ENCODE data around the gene APOBR. TPM values are rescaled to one million over a fixed set of nuclear protein-coding genes. Genes with fewer than 3 reads are reported as not detected.
A peak's percentile ranks its signal among the peaks of the same experiment; 100 is the strongest.

The APOBR gene
- total and polyA plus RNA-seq, 7 experiments from 2014 or later, result 0.22 to 28.8 (median 4.5) TPM

DNA sequence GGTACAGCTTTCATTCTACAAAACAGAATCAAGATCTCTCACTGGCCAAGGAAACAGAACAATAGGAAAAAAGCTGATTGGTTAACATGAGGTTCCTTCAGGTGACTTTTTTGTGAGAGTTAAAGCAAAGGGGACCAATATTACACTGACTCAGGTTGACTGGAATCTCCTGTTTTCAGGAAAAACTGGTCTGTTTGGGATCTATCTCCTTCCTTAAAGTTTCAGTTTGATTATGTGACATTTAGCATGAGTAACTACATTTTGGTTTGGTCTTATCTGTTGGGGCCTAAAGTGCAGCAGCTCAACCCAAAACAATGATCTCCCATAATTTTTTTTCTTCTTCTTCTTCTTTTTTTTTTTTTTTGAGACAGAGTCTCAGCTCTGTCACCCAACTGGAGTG is 34.7 kb downstream of the APOBR start:
- Histone ChIP-seq H3K9me3 (ENCODE audit: control insufficient read depth in 2 of 3, low read length in 3 of 3) (no peaks in the 10 kb centered on the region), H3K27me3 (ENCODE audit: control insufficient read depth in 2 of 2, insufficient read depth in 2 of 2, low read length in 2 of 2) (no peaks in the 10 kb centered on the region), H3K4me1 (ENCODE audit: control insufficient read depth in 2 of 2, insufficient read depth in 2 of 2, low read length in 2 of 2) (peaks cover 3 to 10% of the 10 kb centered on the region in 2 donors), H3K27ac (ENCODE audit: low read depth, low read length) (no peak overlapping the region), H3K4me3 (ENCODE audit: low read length) (no peak overlapping the region), H3K36me3 (ENCODE audit: control insufficient read depth in 2 of 3, insufficient read depth in 3 of 3, low read length in 3 of 3) (no peaks in the 10 kb centered on the region)
- Mint-ChIP-seq H3K27ac (no peak overlapping the region), H3K36me3 (peaks cover 0 to 2% (median 0%) of the 10 kb centered on the region in 5 donors), H3K27me3 (no peaks in the 10 kb centered on the region), H3K9me3 (peaks cover 0 to under 1% (median 0%) of the 10 kb centered on the region in 11 donors), H3K4me1 (peaks cover under 1 to 30% (median 24%) of the 10 kb centered on the region in 7 donors), H3K4me3 (no peak overlapping the region)
- ChIA-PET POLR2A (interaction anchor here (1.0 to 1.1 kb wide), 2 partner anchors 35 kb away, joined by 3 to 5 read pairs; partner anchors contain the start of gene APOBR), CTCF (interaction anchor here (0.7 to 1.3 kb wide), 2 partner anchors 12 to 15 kb away, joined by 3 read pairs; no protein-coding TSS in a partner anchor)
- intact Hi-C loops (cut with micrococcal nuclease), result no loop called here
- ATAC-seq (no peak), DNase-seq (no peak)

DNA sequence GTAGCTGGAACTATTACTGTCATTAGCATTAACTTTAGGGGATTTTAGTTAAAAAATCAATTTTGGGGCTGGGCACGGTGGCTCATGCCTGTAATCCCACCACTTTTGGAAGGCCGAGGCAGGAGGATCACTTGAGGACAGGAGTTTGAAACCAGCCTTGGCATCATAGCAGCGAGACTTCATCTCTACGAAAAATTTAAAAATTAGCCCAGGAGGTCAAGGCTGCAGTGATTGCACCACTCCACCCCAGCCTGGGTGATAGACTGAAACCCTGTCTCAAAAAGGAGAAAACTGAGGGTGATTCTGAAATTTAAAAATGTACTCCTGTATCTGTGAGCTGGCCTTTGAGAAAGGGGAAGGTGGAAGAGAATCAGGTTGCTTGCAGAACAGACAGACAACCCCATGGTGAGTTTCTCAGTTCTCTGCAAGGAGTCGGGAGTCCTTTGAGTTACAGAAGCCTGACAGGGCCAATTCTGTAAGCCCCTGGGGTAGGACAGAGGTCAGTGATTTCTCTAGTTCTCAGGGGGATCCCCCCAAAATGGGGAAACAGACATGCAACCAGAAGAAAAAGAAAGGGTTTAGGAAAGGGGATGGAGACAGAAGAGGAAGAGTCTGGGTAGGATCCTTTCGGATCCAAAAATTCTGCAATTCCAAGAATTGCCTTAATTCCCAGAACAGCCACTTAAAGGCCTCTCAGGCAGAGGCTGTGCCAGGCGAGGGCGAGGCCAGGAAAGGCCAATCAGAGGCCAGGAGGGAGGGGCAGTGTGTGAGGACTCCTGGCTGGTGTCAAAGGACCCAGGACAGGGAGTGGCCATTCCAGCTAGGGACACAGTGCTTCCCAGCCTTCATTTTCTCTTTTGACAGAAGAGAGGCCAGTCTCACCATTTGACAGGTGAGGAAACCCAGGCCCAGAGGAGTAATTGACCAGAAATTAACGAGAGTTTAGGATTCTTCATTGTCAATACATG is 37.6 kb downstream of the APOBR start:
- no peak overlapping the region for H3K4me3 ChIP-seq (ENCODE audit: low read length)
- peaks cover 18 to 48% (median 38%) of the 10 kb centered on the region in 7 donors for H3K4me1 Mint-ChIP-seq
- H3K27me3 Mint-ChIP-seq, result no peaks in the 10 kb centered on the region
- H3K9me3 Mint-ChIP-seq, result peaks cover 0 to 4% (median 0%) of the 10 kb centered on the region in 11 donors
- ChIA-PET POLR2A (interaction anchor here (0.7 to 3.4 kb wide), 3 partner anchors 11 to 39 kb away, joined by 3 to 72 read pairs (median 3); partner anchors contain the start of genes APOBR and CLN3), CTCF (no interaction called here)
- H3K36me3 ChIP-seq (ENCODE audit: control insufficient read depth in 2 of 3, insufficient read depth in 3 of 3, low read length in 3 of 3), result no peaks in the 10 kb centered on the region
- H3K4me1 ChIP-seq (ENCODE audit: control insufficient read depth in 2 of 2, insufficient read depth in 2 of 2, low read length in 2 of 2), result peaks cover 19% of the 10 kb centered on the region in 2 donors
- peak overlapping the region in 7 of 9 donors; percentile 63 to 93 (median 66) for H3K27ac Mint-ChIP-seq
- peak overlapping the region in 1 of 10 donors; percentile 23 for H3K4me3 Mint-ChIP-seq
- intact Hi-C loops (cut with micrococcal nuclease), result no loop called here
- no peaks in the 10 kb centered on the region for H3K27me3 ChIP-seq (ENCODE audit: control insufficient read depth in 2 of 2, insufficient read depth in 2 of 2, low read length in 2 of 2)
- no peak for ATAC-seq
- DNase-seq, result no peak
- no peak overlapping the region for H3K27ac ChIP-seq (ENCODE audit: low read depth, low read length)
- peaks cover 0 to 8% (median 4%) of the 10 kb centered on the region in 5 donors for H3K36me3 Mint-ChIP-seq
- H3K9me3 ChIP-seq (ENCODE audit: control insufficient read depth in 2 of 3, low read length in 3 of 3), result no peaks in the 10 kb centered on the region

DNA sequence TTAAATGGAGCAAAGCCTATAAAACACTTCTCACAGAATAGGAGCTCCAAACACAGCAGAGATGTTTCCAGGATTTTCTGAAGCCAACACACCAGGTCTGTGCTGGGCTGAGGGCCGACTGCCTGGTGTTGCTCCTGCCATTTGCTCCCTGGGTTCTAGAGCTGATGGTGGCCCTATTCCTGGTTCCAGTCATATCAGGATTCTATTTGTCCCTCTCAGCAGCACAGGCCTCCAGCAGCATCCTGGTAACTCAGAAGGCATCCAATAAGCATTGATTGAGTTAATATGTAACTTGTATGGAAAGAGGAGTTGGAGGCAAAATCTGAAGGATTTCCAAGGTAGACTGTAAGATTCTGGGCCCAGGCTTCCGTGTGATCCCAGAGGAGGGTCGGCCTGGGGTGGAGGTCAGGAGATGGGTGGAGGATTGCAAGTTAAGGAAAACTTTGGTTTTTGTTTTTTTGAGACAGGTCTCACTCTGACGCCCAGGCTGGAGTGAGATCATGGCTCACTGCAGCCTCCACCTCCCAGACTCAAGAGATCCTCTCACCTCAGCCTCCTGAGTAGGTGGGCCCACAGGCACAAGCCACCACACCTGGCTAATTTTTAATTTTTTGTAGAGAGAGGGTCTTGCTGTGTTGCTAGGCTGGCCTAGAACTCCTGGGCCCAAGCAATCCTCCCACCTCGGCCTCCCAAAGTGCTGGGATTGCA is 38.7 kb downstream of the APOBR start:
- Mint-ChIP-seq H3K27me3 (no peaks in the 10 kb centered on the region), H3K27ac (peak overlapping the region in 8 of 9 donors; percentile 41 to 99 (median 84)), H3K9me3 (peaks cover 0 to 4% (median 0%) of the 10 kb centered on the region in 11 donors), H3K4me3 (peak overlapping the region in 5 of 10 donors; percentile 29 to 68 (median 37)), H3K4me1 (peaks cover 18 to 58% (median 48%) of the 10 kb centered on the region in 7 donors), H3K36me3 (peaks cover 0 to 8% (median 4%) of the 10 kb centered on the region in 5 donors)
- DNase-seq, result no peak
- intact Hi-C loops (cut with micrococcal nuclease), result no loop called here
- CTCF ChIA-PET, result interaction anchor here (0.7 to 2.0 kb wide), 2 partner anchors 11 to 18 kb away, joined by 3 to 4 read pairs; no protein-coding TSS in a partner anchor
- Histone ChIP-seq H3K4me1 (ENCODE audit: control insufficient read depth in 2 of 2, insufficient read depth in 2 of 2, low read length in 2 of 2) (peaks cover 19% of the 10 kb centered on the region in 2 donors), H3K4me3 (ENCODE audit: low read length) (no peak overlapping the region), H3K9me3 (ENCODE audit: control insufficient read depth in 2 of 3, low read length in 3 of 3) (no peaks in the 10 kb centered on the region), H3K27me3 (ENCODE audit: control insufficient read depth in 2 of 2, insufficient read depth in 2 of 2, low read length in 2 of 2) (no peaks in the 10 kb centered on the region), H3K27ac (ENCODE audit: low read depth, low read length) (no peak overlapping the region), H3K36me3 (ENCODE audit: control insufficient read depth in 2 of 3, insufficient read depth in 3 of 3, low read length in 3 of 3) (no peaks in the 10 kb centered on the region)
- no peak for ATAC-seq
- POLR2A ChIA-PET, result interaction anchor here (0.7 to 3.4 kb wide), 5 partner anchors 8 to 40 kb away, joined by 3 to 72 read pairs (median 8); partner anchors contain the start of genes APOBR and CLN3

DNA sequence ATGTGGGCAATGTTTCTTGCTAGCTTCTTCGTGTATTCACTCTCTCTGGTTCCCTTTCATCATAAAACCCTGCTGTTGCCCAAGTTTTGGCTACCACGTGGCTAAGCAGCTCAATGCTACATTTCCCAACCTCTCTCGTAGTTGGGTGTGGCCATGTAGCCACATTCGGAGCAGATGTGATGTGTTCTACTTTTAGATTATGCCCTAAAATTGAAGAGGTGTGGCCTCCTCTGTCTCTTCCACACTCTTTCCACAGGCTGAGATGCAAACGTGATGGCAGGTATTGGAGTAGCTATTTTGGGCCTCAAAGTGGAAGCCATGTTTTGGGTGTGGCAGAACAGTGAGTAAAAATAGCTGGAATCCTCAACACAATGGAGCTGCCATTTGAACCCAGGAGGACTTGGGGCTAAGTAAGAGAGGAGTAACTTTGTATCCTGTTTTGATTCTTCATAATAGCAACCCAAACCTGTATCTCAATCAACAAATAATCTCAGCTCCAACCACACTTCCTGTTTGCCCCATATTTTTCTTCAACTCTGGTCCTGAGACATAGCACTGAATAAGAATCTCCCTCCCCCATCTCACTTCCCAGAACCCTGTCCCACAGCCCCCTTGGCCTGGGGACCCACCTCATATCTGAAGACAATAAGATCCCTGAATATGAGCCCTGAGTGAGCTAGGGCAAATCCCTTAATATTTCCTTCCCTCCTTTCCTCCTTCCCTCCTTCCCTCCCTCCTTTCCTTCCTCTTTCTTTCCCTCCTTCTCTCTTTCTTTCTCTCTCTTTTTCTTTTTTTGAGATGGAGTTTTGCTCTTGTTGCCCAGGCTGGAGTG is 40.3 kb downstream of the APOBR start:
- Mint-ChIP-seq H3K4me1 (peaks cover 18 to 71% (median 48%) of the 10 kb centered on the region in 7 donors), H3K36me3 (peaks cover 0 to 8% (median 4%) of the 10 kb centered on the region in 5 donors), H3K9me3 (peaks cover 0 to 4% (median 0%) of the 10 kb centered on the region in 11 donors), H3K4me3 (peak overlapping the region; percentile 18 to 84 (median 68)), H3K27me3 (no peaks in the 10 kb centered on the region), H3K27ac (peak overlapping the region; percentile 59 to 99 (median 93))
- no peaks in the 10 kb centered on the region for H3K27me3 ChIP-seq (ENCODE audit: control insufficient read depth in 2 of 2, insufficient read depth in 2 of 2, low read length in 2 of 2)
- no peaks in the 10 kb centered on the region for H3K36me3 ChIP-seq (ENCODE audit: control insufficient read depth in 2 of 3, insufficient read depth in 3 of 3, low read length in 3 of 3)
- peak overlapping the region; percentile 39 for H3K27ac ChIP-seq (ENCODE audit: low read depth, low read length)
- intact Hi-C loops (cut with micrococcal nuclease), result loop anchor here in 1 of 2 donors (1.0 kb wide), 2 partner anchors 10 to 40 kb away; partner anchors contain the start of gene APOBR
- peaks cover 19% of the 10 kb centered on the region in 2 donors for H3K4me1 ChIP-seq (ENCODE audit: control insufficient read depth in 2 of 2, insufficient read depth in 2 of 2, low read length in 2 of 2)
- H3K9me3 ChIP-seq (ENCODE audit: control insufficient read depth in 2 of 3, low read length in 3 of 3), result no peaks in the 10 kb centered on the region
- ChIA-PET POLR2A (interaction anchor here (1.1 to 3.4 kb wide), 6 partner anchors 9 to 42 kb away, joined by 6 to 72 read pairs (median 10); partner anchors contain the start of genes APOBR, CLN3 and SGF29), CTCF (interaction anchor here (0.5 to 2.0 kb wide), 6 partner anchors 14 to 384 kb away, joined by 3 to 5 read pairs (median 4); partner anchors contain the start of gene CLN3)
- DNase-seq (peak in 6 of 9 donors; percentile 33 to 70 (median 46)), ATAC-seq (peak; percentile 80)
- H3K4me3 ChIP-seq (ENCODE audit: low read length), result peak overlapping the region; percentile 8

DNA sequence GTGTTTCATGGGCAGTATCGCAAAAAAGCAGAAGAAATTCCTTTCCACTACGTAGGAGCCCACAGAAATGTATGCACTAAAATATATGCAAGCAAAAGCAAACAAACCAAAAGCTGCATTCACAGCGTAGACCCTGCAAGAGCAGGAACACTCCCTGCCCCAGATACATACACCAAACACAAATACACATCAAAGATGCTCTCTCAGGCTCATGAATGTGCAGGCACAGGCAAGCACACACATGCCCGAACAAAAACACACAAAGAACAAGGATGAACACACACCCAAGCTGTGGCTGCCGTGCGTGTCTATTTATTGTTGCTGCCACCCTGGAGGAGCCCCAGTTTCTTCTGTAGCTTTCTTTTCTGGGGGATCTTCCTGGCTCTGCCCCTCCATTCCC is 42.6 kb downstream of the APOBR start:
- ChIA-PET POLR2A (interaction anchor here (0.6 to 1.8 kb wide), 4 partner anchors 10 to 15 kb away, joined by 4 to 7 read pairs (median 5); no protein-coding TSS in a partner anchor), CTCF (no interaction called here)
- no peak for ATAC-seq
- H3K4me1 Mint-ChIP-seq, result peaks cover 18 to 70% (median 48%) of the 10 kb centered on the region in 7 donors
- intact Hi-C loops (cut with micrococcal nuclease), result no loop called here
- Histone ChIP-seq H3K27me3 (ENCODE audit: control insufficient read depth in 2 of 2, insufficient read depth in 2 of 2, low read length in 2 of 2) (no peaks in the 10 kb centered on the region), H3K4me1 (ENCODE audit: control insufficient read depth in 2 of 2, insufficient read depth in 2 of 2, low read length in 2 of 2) (peaks cover 19% of the 10 kb centered on the region in 2 donors), H3K9me3 (ENCODE audit: control insufficient read depth in 2 of 3, low read length in 3 of 3) (no peaks in the 10 kb centered on the region), H3K36me3 (ENCODE audit: control insufficient read depth in 2 of 3, insufficient read depth in 3 of 3, low read length in 3 of 3) (no peaks in the 10 kb centered on the region), H3K4me3 (ENCODE audit: low read length) (no peak overlapping the region), H3K27ac (ENCODE audit: low read depth, low read length) (no peak overlapping the region)
- H3K27ac Mint-ChIP-seq, result peak overlapping the region in 7 of 9 donors; percentile 10 to 84 (median 78)
- H3K9me3 Mint-ChIP-seq, result peaks cover 0 to 4% (median 0%) of the 10 kb centered on the region in 11 donors
- H3K27me3 Mint-ChIP-seq, result no peaks in the 10 kb centered on the region
- DNase-seq, result peak in 1 of 9 donors; percentile 5
- H3K4me3 Mint-ChIP-seq, result peak overlapping the region in 2 of 10 donors; percentile 7 to 23
- H3K36me3 Mint-ChIP-seq, result peaks cover 0 to 8% (median 4%) of the 10 kb centered on the region in 5 donors
